IPS DF 4.7 (cell line): Measurements from ENCODE around the gene VPS13D.
"Not testable (repeated sequence)": the region's sequence is repeated elsewhere in the genome, so short reads cannot be mapped to it uniquely, and the experiment has no call there.

Experiments
- DNase-seq: peaks from one replicate; pipeline ENCODE4 v3.0.0-alpha.2; 2013; ENCODE audit warnings: low spot score; ENCODE audit errors: extremely low read depth

The VPS13D gene

GRCh38 chr1:12511516-12512468 lies 282.0 kb downstream of the VPS13D start:
- no peak for DNase-seq

GRCh38 chr1:12513181-12513580 lies 283.4 kb downstream of the VPS13D start:
- DNase-seq, result no peak

GRCh38 chr1:12514590-12514989 lies 284.8 kb downstream of the VPS13D start:
- no peak for DNase-seq

GRCh38 chr1:12515234-12515633 lies 285.4 kb downstream of the VPS13D start:
- no peak for DNase-seq

GRCh38 chr1:12516741-12517140 lies 286.9 kb downstream of the VPS13D start:
- DNase-seq, result no peak

DNA sequence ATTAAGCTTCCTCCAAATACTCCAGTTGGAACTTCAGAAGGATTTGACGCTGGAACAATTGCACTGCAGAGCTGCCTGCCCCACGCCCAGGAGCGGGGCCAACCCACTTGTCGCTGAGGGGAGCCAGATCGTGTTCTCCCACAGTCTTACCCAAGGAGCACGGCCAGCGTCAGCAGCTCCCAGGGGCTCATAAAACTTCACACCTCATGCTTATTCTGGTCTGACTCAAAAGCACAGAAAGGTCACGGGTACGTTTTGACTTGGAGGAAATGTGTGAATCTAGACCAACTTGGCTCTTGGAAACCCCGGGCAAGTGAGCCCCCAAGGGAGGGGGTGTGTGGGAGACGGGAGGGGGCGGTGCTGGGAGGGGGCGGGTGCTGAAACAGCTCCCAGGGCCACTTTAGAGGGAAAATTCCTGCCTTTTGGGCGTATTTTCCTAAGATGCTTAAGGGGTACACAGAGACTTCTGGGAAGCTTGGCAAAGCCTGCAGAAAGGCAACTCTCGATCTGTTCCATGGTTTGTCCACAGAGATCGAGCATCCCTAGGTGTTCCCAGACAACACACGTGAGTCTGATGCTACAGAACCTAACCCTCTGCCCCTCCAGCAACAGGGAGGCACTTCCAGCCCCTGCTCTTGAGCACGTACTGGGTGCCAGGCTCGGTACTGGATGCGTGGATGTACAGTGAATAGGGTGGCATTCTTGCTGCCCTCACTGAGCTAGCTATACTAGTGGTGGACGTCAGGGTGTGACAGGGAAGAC lies 289.3 kb downstream of the VPS13D start:
- DNase-seq, result no peak

GRCh38 chr1:12519693-12520364 lies 290.0 kb downstream of the VPS13D start:
- no peak for DNase-seq

- DNase-seq, result no peak
These were observed 291.3 kb downstream of the VPS13D start for GRCh38 chr1:12521096-12521495.

GRCh38 chr1:12522780-12523179 lies 292.9 kb downstream of the VPS13D start:
- DNase-seq, result not testable (repeated sequence)

GRCh38 chr1:12524266-12524665 lies 294.4 kb downstream of the VPS13D start:
- DNase-seq, result no peak

- DNase-seq, result no peak
These were observed 295.7 kb downstream of the VPS13D start for GRCh38 chr1:12525311-12526181.

DNA sequence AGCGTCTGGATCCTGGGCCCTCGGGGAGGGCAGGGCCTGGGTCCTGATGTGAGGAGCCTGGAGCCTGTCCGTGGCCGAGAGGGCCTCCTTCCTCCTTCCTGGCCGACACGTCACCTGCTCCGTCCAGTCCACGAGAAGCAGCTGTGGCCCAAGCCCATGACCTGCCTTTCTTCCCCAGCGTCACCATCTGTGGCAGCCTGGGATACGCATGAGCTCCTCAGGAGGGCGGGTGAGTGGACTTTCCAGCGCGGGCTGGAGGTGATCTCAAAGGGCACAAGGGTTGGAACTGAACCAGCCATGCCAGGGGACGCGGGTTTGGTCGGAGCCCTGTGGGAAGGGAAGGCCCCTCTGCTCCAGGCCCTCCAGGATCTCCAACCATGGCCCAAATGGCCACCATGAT lies 297.7 kb downstream of the VPS13D start:
- DNase-seq, result no peak

GRCh38 chr1:12528021-12528852 lies 298.4 kb downstream of the VPS13D start:
- DNase-seq, result no peak

DNA sequence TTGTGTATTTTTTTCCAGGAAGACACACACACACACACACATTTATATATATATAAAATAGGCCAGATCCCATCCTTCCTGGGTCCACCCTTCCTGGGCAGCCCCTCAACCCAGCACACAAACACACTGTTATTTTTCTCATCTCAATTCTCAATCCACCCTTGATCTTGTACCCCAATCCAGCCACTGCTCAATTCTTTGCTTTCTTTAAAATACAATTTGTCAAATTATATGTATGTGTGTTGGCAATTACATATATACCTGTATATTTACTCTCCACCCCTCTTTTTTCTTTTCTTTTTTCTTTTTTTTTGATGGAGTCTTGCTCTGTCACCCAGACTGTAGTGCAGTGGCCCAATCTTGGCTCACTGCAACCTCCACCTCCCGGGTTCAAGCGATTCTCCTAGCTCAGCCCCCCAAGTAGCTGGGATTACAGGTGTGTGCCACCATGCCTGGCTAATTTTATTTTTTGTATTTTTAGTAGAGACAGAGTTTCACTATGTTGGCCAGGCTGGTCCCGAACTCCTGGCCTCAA lies 299.9 kb downstream of the VPS13D start:
- DNase-seq, result no peak

- no peak for DNase-seq
These were observed 300.8 kb downstream of the VPS13D start for GRCh38 chr1:12530462-12531178.

DNA sequence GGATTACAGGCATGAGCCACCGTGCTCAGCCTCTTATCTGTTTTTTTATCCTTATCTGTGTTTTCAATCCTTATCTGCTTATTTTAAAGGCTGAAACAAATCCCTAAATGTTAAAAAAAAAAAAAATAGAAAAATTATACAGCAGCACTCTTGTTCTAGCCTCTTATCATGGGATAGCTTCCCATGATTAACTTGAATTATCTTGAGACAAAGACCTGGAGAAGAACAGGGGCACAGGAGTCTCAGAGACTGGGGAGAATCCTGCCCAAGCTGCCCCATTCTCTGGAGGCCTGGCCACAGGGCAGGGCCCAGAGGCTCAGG lies 301.3 kb downstream of the VPS13D start:
- no peak for DNase-seq

GRCh38 chr1:12532405-12533315 lies 302.8 kb downstream of the VPS13D start:
- DNase-seq, result no peak

GRCh38 chr1:12536023-12536639 lies 306.3 kb downstream of the VPS13D start:
- DNase-seq, result no peak
